Activated CD4-positive, CD25-positive, alpha-beta regulatory T cell treated with anti-CD3 and anti-CD28 coated beads, Interleukin-2, amount 50 U/mL, for 16 hours (primary cell): ENCODE data around the gene ST6GALNAC3.
"Not testable (repeated sequence)": the region's sequence is repeated elsewhere in the genome, so short reads cannot be mapped to it uniquely, and the experiment has no call there.

Experiments used
- DNase-seq: peaks from one replicate; pipeline ENCODE4 v3.0.0-alpha.2; 2020; ENCODE audit warnings: low read depth, low spot score

Gene ST6GALNAC3

GRCh38 chr1:76337542-76338219 is 263.1 kb downstream of the ST6GALNAC3 start:
- no peak for DNase-seq

DNA sequence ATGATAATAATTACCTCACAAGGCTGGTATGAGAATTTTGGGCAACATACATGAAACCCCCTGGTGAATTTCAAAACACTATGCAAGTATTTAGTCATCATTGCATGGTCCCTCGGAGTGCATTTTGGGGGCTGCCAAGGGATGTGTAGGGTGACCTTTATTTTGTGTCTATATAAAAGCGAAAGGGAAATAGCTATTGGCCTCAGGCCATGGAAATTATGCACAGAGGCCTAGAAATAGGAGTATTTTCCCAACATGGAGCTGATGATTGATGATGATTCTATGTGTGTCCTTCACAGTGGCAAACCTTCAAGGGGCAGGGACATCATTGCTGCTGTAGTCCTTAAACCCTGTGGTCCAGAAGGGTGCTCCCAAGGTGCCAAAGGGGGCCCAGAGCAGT is 265.5 kb downstream of the ST6GALNAC3 start:
- DNase-seq, result no peak

DNA sequence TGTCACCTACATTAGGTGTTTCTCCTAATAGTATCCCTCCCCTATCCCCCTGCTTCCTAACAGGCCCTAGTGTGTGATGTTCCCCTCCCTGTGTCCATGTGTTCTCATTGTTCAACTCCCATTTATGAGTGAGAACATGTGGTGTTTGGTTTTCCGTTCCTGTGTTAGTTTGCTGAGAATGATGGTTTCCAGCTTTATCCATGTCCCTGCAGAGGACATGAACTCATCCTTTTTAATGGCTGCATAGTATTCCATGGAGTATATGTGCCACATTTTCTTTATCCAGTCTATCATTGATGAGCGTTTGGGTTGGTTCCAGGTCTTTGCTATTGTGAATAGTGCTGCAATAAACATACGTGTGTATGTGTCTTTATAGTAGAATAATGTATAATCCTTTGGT is 267.3 kb downstream of the ST6GALNAC3 start:
- DNase-seq, result not testable (repeated sequence)

DNA sequence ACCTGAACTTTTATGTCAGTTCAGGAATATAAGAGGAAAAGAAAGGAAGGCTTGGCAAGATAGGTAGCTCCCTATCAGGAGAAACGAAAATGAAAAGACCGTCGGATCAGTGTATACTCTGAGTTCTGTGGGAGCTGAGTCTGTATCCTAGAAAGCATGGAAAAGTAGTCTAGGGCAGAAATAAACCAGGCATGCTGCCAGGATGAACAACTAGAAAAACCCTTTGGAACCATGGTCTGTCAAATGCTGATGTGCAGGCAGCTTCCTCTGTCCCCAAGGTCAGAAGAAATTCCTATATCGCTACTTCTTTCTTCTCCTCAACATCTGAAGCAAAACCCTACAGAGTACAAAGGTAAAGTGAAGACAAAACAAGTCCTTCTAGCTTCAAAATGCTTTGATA is 268.8 kb downstream of the ST6GALNAC3 start:
- no peak for DNase-seq

GRCh38 chr1:76351655-76352054 is 277.1 kb downstream of the ST6GALNAC3 start:
- DNase-seq, result no peak

DNA sequence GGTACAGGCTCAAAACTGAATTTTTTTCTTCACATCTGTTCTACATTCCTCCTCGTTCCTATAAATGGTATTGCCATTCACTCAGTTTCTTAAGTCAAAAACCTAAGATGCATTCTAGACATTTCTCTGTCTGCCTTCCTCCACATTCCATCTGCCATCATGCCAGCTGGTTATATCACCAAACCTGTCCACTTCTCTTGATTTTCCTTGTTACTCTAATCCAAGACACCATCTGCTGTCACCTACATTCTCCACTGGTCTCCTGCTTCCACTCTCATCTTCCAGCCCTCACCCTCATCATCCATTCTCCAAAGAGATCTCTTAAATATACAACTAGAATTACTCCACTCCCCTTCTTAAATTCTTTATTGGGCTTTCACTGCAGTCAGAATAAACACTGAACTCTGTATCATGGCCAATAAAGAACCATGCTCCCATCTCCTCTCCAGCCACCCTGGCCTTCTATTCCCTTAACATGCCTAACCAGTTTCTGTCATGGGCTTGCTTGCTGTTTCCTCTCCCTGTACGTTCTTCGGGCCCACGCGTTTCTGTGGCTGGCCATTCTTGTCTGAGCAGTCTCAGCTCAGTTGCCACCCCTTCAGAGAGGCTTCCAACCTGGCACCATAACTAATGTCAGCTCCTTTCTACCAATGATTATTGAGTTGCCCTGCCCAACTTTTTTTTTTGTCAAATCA is 278.3 kb downstream of the ST6GALNAC3 start:
- DNase-seq, result no peak

- DNase-seq, result no peak
These were observed 279.7 kb downstream of the ST6GALNAC3 start for GRCh38 chr1:76354236-76354635.

- no peak for DNase-seq
These were observed 292.2 kb downstream of the ST6GALNAC3 start for GRCh38 chr1:76366726-76367125.

DNA sequence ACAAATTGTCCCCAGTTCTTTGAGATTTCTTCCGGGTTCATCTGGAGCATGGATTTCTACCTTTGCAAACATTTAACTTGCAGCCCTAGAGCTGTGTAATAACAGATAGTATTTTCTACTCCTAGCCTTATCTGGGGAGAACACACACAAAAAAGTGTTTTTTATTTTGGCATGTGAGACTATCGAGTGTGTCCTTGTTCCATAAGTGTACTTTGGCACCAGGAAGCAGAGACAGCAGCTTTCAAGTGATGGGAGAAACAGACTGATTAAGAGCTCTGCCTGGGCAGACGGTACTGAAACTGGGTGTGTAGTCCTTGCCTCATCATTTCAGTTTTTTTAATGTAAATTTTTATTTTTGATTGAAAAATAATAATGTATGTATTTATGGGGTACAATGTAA is 297.4 kb downstream of the ST6GALNAC3 start:
- DNase-seq, result no peak

GRCh38 chr1:76374086-76374485 is 299.5 kb downstream of the ST6GALNAC3 start:
- no peak for DNase-seq

DNA sequence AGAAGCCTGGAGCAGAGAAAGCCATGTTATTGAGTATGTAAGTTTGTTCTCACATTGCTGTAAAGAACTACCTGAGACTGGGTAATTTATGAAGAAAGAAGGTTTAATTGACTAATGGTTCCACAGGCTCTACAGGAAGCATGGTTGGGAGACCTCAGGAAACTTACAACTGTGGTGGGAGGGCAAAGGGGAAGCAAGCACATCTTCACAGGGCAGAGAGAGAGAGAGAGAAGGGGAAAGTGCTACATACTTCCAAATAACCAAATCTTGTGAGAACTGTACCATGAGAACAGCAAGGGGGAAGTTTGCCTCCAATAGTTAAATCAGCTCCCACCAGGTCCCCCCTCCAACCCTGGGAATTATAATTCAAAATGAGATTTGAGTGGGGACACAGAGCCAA is 302.7 kb downstream of the ST6GALNAC3 start:
- no peak for DNase-seq

- no peak for DNase-seq
These were observed 305.0 kb downstream of the ST6GALNAC3 start for GRCh38 chr1:76379506-76379905.

DNA sequence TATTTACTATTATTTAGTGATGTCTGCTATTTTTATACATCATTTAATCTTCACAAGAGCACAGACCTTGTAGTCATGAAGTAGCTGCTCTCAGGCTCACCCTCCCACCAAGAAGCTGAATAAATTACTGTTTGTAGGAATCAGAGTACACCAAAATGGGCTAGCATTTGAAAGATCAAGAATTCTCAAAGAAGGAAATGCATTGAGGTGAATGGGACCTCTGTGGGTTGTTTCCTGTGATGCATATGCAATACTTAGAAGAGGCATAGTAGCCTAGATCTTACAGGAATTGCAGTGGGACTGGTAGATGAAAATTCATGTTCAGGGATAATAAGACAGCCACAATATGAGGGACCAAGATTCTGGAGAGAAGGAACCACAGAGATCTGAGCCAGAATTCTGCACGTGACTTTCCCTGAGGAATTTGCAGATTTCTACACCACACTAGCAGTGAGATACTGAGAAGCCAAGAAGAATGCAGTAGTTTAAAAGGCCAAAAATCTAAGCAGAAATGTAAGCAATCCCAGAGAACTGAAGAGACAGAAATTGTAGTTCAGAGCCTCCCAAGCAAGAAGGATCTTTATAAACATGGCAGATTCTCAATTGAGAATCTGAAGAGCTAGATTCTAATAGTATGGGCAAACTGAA is 307.0 kb downstream of the ST6GALNAC3 start:
- no peak for DNase-seq

- no peak for DNase-seq
These were observed 313.7 kb downstream of the ST6GALNAC3 start for GRCh38 chr1:76388261-76388660.

GRCh38 chr1:76390456-76390855 is 315.9 kb downstream of the ST6GALNAC3 start:
- DNase-seq, result no peak

- DNase-seq, result no peak
These were observed 320.5 kb downstream of the ST6GALNAC3 start for GRCh38 chr1:76395059-76395458.

- no peak for DNase-seq
These were observed 327.6 kb downstream of the ST6GALNAC3 start for GRCh38 chr1:76402128-76402527.

- DNase-seq, result no peak
These were observed 333.8 kb downstream of the ST6GALNAC3 start for GRCh38 chr1:76408303-76408702.

- no peak for DNase-seq
These were observed 336.0 kb downstream of the ST6GALNAC3 start for GRCh38 chr1:76410499-76410898.

DNA sequence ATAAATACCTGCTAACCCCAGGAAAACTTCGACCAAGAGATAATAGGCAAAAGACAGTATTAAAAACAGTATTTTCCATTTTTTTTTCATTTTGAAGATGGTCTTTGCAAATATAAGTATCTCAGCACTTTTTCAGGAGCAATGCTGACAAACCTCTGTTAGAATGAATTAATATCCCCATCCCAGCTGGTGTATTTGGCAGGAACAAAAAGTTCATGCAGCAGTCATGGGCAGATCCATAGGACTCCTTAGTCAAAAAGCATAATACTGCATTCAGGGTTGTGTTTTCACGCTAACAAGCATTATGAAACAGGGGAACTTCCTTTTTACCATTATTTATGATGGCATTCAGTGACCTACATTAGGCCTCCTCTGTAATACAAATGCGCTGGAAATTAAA is 344.0 kb downstream of the ST6GALNAC3 start:
- DNase-seq, result no peak

GRCh38 chr1:76419603-76420002 is 345.1 kb downstream of the ST6GALNAC3 start:
- no peak for DNase-seq

GRCh38 chr1:76425201-76426145 is 350.9 kb downstream of the ST6GALNAC3 start:
- DNase-seq, result no peak
